GM12864 (cell line): ENCODE data around the gene LRIT2.
A peak's percentile ranks its signal among the peaks of the same experiment; 100 is the strongest.

Experiments
- DNase-seq: peaks from one replicate; pipeline ENCODE4 v3.0.0-alpha.2; 2011; ENCODE audit warnings: low read depth
- H3K4me3 ChIP-seq: 2 replicates; pipeline ENCODE4 v1.5.1; 2011; ENCODE audit warnings: mild to moderate bottlenecking, low read depth, low read length, control low read depth
- TF ChIP-seq, protein P1 (sequence below): IDR thresholded peaks from 2 replicates; pipeline ENCODE4 v1.5.1; 2011; ENCODE audit warnings: low read depth, mild to moderate bottlenecking, moderate library complexity, low read length, control low read depth, inconsistent platforms; ENCODE audit errors: missing control alignments

LRIT2 gene

DNA sequence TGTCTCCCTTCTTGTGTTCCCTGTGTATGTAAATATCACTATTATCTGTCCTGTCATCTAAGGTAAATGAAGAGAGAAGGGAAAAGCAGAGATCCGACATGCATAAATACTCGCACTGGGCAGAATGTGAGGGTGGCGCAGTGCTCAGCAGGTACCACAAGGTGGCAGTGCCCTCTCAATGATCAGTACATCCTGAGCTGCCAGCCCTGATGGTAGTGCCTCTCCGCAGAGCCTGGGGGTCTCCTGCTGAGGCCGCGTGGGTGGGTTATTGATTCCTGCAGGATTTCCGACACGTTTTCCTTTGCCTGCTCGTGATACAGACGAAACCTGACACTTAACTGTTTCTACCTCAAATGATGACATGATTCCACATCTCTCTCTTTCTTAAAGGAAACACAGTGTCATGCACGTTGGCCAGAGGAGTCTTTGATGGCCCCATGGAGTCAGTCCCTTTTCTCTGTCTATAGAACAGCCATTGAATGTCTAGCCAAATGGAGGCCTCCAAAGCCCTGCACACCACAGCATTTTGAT, 39.3 kb upstream of the LRIT2 start:
- H3K4me3 ChIP-seq = no peak overlapping the region
- TF ChIP-seq, protein P1, sequence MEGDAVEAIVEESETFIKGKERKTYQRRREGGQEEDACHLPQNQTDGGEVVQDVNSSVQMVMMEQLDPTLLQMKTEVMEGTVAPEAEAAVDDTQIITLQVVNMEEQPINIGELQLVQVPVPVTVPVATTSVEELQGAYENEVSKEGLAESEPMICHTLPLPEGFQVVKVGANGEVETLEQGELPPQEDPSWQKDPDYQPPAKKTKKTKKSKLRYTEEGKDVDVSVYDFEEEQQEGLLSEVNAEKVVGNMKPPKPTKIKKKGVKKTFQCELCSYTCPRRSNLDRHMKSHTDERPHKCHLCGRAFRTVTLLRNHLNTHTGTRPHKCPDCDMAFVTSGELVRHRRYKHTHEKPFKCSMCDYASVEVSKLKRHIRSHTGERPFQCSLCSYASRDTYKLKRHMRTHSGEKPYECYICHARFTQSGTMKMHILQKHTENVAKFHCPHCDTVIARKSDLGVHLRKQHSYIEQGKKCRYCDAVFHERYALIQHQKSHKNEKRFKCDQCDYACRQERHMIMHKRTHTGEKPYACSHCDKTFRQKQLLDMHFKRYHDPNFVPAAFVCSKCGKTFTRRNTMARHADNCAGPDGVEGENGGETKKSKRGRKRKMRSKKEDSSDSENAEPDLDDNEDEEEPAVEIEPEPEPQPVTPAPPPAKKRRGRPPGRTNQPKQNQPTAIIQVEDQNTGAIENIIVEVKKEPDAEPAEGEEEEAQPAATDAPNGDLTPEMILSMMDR = peak; percentile 99
- DNase-seq = no peak

DNA sequence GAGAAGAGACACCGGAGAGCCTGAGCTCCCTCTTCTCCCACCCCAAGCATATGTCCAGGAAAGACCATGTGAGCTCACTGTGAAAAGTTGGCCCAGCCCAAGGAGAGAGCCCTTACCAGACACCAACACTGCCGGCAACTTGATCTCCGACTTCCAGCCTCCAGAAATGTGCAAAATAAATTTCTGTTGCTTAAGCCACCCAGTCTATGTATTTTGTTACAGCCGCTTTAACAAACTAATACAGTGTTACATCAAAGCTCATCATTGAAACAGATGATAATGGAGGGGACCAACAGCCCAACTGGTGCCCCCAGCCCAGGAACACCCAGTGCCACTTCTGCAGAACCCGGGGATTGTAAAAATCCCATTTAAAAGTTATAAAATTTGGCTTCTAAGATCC, 38.4 kb upstream of the LRIT2 start:
- TF ChIP-seq, protein P1 = no peak
- no peak overlapping the region for H3K4me3 ChIP-seq
- DNase-seq = no peak

DNA sequence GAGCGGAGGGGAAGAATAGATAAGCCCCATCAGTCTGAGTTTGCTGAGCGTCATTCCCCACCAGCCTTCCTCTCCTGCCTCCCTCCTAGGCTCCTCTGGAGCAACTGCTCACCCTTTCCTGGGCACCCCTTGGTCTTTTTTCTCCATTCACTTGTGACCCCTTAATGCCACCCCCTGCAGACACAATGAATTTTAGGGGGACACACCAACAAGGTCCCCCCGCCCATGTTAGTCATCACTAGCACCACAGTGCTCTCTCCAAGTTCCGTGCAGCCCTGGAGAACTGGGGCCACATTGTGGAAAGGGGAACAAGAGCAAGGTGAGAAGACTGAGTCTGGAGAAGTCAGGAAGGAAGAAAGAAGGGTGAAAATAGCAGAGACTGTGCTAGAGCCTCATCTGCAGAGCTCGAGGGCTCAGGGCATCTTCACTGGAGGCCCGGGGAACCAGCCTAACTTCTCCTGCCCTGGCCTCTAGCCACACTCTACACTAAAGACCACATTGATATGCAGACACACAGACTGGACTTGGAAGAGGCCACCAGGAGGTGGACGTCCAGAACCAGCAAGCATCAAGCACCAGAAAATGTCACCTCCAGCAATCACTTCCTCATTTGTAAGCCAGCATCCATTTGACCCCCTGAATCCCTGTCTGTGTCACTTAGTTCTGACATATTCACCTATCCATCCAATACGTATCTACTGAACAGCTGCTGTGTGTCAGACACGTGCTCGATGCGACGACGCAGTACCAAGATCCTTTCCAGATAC, 37.0 kb upstream of the LRIT2 start:
- no peak for DNase-seq
- TF ChIP-seq, protein P1 = no peak

DNA sequence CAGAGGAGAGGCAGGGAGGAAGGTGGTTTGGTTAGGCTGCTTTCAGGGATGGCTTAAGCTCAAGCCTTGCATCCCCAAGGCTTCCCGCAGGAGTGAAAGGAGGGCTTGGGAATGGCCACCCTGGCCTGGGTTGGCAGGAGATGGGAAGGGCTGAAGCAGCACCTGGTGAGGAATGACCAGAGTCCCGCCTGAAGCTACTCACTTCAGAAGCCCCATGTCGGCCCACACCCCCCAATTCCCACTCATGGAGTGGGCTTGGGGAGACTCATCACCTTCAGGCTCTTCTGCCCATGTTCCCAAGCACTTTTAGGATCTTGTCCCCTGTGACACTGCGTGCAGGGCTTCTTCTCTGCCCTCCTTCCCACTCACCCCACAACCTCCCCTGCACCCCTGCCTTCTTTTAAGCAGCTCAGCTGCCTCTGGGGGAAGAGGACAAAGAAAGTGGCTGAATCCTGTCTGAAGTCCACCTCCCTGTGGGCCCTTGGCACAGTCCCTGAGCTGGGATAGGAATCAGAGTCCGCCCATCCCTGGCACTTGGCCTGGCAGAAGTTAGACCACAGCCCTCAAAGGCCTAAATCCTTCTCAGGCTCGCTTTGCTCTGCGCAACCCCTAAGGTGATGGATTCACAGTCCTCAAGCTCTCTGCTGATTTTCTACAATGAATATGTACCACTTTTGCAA, 36.0 kb upstream of the LRIT2 start:
- no peak for DNase-seq
- no peak overlapping the region for H3K4me3 ChIP-seq
- TF ChIP-seq, protein P1 = no peak

More for the DNA sequence above, 37.0 kb upstream of the LRIT2 start:
- H3K4me3 ChIP-seq = no peak overlapping the region

DNA sequence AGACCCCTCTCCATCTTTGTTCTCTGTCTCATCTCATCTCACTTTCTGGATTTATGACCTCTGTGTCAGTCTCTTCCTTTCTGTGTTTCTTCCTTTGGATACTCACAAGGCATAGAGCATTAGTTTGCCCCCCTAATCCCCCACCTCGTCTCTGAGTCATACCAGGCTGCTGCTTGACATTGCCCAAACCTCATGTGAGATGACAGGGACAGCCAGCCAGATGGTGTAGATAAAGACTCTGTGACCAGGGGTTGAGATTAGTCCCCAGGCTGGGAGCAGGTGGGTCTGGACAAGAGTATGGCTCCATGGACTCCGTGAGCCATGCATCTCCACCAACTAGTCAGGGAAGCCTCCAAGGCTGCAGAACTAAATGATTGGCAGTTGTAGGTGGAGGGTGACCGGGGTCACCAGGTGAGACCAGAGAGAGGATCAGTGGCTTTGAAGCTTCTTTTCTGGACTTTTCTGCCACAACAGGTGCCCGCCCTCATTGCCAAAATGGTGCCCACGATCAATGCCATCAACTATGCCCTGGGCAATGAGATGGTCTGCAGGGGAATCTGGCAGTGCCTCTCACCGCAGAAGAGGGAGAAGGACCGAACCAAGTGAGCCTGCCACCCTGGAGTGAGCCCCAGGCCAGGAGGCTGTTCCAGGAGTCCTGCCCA, 32.8 kb upstream of the LRIT2 start:
- no peak overlapping the region for H3K4me3 ChIP-seq
- TF ChIP-seq, protein P1 = no peak
- no peak for DNase-seq

DNA sequence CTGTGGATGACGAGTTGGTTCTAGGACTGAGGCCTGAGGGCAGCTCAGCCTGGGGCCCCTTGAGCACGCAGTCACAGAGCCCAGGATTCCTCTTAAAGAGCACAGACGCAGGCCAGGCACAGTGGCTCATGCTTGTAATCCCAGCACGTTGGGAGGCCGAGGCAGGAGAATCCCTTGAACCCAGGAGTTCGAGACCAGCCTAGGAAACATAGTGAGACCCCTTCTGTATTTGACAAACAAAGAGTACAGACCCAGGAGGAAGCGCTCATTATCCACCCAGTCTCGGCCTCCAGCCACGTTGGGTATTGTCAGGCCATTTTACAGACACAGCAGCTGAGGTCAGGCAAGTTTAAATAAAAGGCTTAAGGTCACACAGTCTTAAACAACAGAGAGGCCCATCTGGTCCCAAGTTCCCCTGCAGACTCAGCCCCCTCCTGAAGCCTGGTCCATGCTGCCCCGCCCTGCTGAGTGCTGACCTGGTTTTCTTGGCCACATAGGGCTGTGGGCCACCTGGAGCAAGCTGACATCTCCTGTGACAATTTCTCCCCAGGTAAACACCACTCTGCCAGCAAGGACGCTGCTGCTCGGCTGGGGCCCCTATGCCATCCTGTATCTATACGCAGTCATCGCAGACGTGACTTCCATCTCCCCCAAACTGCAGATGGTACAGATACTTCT, 32.1 kb upstream of the LRIT2 start:
- TF ChIP-seq, protein P1 = no peak
- no peak overlapping the region for H3K4me3 ChIP-seq
- no peak for DNase-seq
